IMR-90 (cell line): Measurements from ENCODE around the gene SLC16A5. TPM values are rescaled to one million over a fixed set of nuclear protein-coding genes. Genes with fewer than 3 reads are reported as not detected.

Experiments used
- ATAC-seq: fragments of 200-7000 bp; cut with Tn5 transposase; 2 replicates; pipeline ENCODE4 v1.9.1; 2020; ENCODE audit warnings: low read depth, mild to moderate bottlenecking, moderate library complexity
- BruUV-seq: library from RNA; stranded (reverse); fragments of 400-500 nt; replicated peaks from 2 replicates; lab custom pipeline; 2021; lab: Mats Ljungman, UMichigan
- CTCF ChIA-PET: fragments of 300-600 bp; formaldehyde crosslinking; extraction: SDS; loops from one replicate; lab custom pipeline; 2021; ENCODE audit warnings: antibody characterized with exemption; lab: Yijun Ruan, JAX
- POLR2A ChIA-PET: fragments of 300-600 bp; sonication (Branson Sonifier 250); formaldehyde crosslinking; loops from one replicate; lab custom pipeline; 2022; ENCODE audit warnings: antibody characterized with exemption; ENCODE audit not compliant: unreplicated experiment; lab: Charles Lee
- DNase-seq: peaks from one replicate; pipeline ENCODE4 v3.0.0; 2013
- H2AFZ ChIP-seq: replicated peaks from 2 replicates; pipeline ENCODE3; 2013; ENCODE audit warnings: low read length, mild to moderate bottlenecking; ENCODE audit not compliant: poor library complexity
- H2AK5ac ChIP-seq: 2 replicates; pipeline ENCODE4 v1.6.1; 2013; ENCODE audit warnings: low read depth, low read length, inconsistent platforms
- H2AK9ac ChIP-seq: replicated peaks from 2 replicates; pipeline ENCODE3; 2013; ENCODE audit warnings: mild to moderate bottlenecking, low read depth, low read length, moderate library complexity; ENCODE audit not compliant: poor library complexity
- H2BK120ac ChIP-seq: 2 replicates; pipeline ENCODE4 v1.6.1; 2013; ENCODE audit warnings: low read depth, low read length, inconsistent platforms
- H2BK15ac ChIP-seq: 3 replicates; pipeline ENCODE4 v1.6.1; 2013; ENCODE audit warnings: low read depth, low read length, inconsistent platforms
- H2BK20ac ChIP-seq: 2 replicates; pipeline ENCODE4 v1.6.1; 2013; ENCODE audit warnings: low read depth, mild to moderate bottlenecking, inconsistent platforms, low read length, moderate library complexity
- H2BK5ac ChIP-seq: 2 replicates; pipeline ENCODE4 v1.6.1; 2013; ENCODE audit warnings: mild to moderate bottlenecking, low read depth, low read length, inconsistent platforms; ENCODE audit not compliant: poor library complexity, severe bottlenecking
- H3K14ac ChIP-seq: replicated peaks from 2 replicates; pipeline ENCODE4 v1.6.1; 2013; ENCODE audit warnings: low read depth, low read length, inconsistent platforms
- H3K18ac ChIP-seq: 2 replicates; pipeline ENCODE4 v1.6.1; 2013; ENCODE audit warnings: low read depth, low read length, control low read depth
- H3K23ac ChIP-seq: 2 replicates; pipeline ENCODE4 v1.6.1; 2013; ENCODE audit warnings: low read depth, low read length, inconsistent platforms
- H3K27ac ChIP-seq: 2 replicates; pipeline ENCODE4 v1.5.1; 2013; ENCODE audit warnings: mild to moderate bottlenecking, control low read depth, low read length; ENCODE audit not compliant: insufficient read depth
- H3K27me3 ChIP-seq: 2 replicates; pipeline ENCODE4 v1.6.1; 2013; ENCODE audit warnings: low read length; ENCODE audit not compliant: control insufficient read depth, insufficient read depth
- H3K36me3 ChIP-seq: 2 replicates; pipeline ENCODE4 v1.6.1; 2013; ENCODE audit warnings: low read length, mixed read lengths; ENCODE audit not compliant: control insufficient read depth, insufficient read depth
- H3K4ac ChIP-seq: 2 replicates; pipeline ENCODE4 v1.6.1; 2013; ENCODE audit warnings: low read depth, low read length, inconsistent platforms
- H3K4me1 ChIP-seq: 2 replicates; pipeline ENCODE4 v1.6.1; 2013; ENCODE audit warnings: low read length, mixed read lengths; ENCODE audit not compliant: control insufficient read depth, insufficient read depth
- H3K4me2 ChIP-seq: 2 replicates; pipeline ENCODE4 v1.6.1; 2013; ENCODE audit warnings: low read depth, mild to moderate bottlenecking, control low read depth, low read length, moderate library complexity
- H3K4me3 ChIP-seq: 2 replicates; pipeline ENCODE4 v1.5.1; 2013; ENCODE audit warnings: low read depth, mild to moderate bottlenecking, control low read depth, low read length, moderate library complexity; ENCODE audit not compliant: insufficient read depth
- H3K56ac ChIP-seq: 2 replicates; pipeline ENCODE4 v1.6.1; 2013; ENCODE audit warnings: low read length, inconsistent platforms; ENCODE audit not compliant: insufficient read depth; ENCODE audit errors: extremely low read depth
- H3K79me1 ChIP-seq, 2 experiments: 2 replicates each; pipeline ENCODE4 v1.6.1; 2013; ENCODE audit warnings: low read length in 2 of 2, inconsistent platforms in 1 of 2, low read depth in 1 of 2
- H3K9ac ChIP-seq: 2 replicates; pipeline ENCODE4 v1.6.1; 2013; ENCODE audit warnings: low read depth, low read length, control low read depth
- H3K9me1 ChIP-seq: 2 replicates; pipeline ENCODE4 v1.6.1; 2013; ENCODE audit warnings: low read length, inconsistent platforms; ENCODE audit not compliant: insufficient read depth
- H3K9me3 ChIP-seq: 2 replicates; pipeline ENCODE4 v1.6.1; 2013; ENCODE audit warnings: low read length; ENCODE audit not compliant: control insufficient read depth, insufficient read depth
- H4K20me1 ChIP-seq: 2 replicates; pipeline ENCODE4 v1.6.1; 2013; ENCODE audit warnings: low read length, inconsistent platforms; ENCODE audit not compliant: insufficient read depth
- H4K5ac ChIP-seq: 2 replicates; pipeline ENCODE4 v1.6.1; 2013; ENCODE audit warnings: mild to moderate bottlenecking, low read depth, low read length, control low read depth
- H4K8ac ChIP-seq, 2 experiments: 2 replicates each; pipeline ENCODE4 v1.6.1; 2013; ENCODE audit warnings: low read depth in 2 of 2, low read length in 2 of 2, control low read depth in 1 of 2, inconsistent platforms in 1 of 2
- H4K91ac ChIP-seq: 2 replicates; pipeline ENCODE4 v1.6.1; 2013; ENCODE audit warnings: low read depth, low read length, inconsistent platforms; ENCODE audit not compliant: insufficient read depth
- BHLHE40 ChIP-seq: fragments of 150-350 bp; IDR thresholded peaks from 2 replicates; pipeline ENCODE4 v1.6.1; 2016; ENCODE audit warnings: mild to moderate bottlenecking, low read depth, low read length
- CEBPB ChIP-seq: IDR thresholded peaks from 2 replicates; pipeline ENCODE4 v1.6.1; 2012; ENCODE audit warnings: low read depth, low read length, improper control_type of control experiment
- ELK1 ChIP-seq: fragments of 150-350 bp; IDR thresholded peaks from 2 replicates; pipeline ENCODE4 v1.6.1; 2016; ENCODE audit warnings: low read depth, mild to moderate bottlenecking, low read length, moderate library complexity, borderline replicate concordance
- FOS ChIP-seq: fragments of 150-350 bp; IDR thresholded peaks from 2 replicates; pipeline ENCODE4 v1.6.1; 2016; ENCODE audit warnings: low read depth, low read length
- MAZ ChIP-seq: IDR thresholded peaks from 2 replicates; pipeline ENCODE4 v1.6.1; 2012; ENCODE audit warnings: low read depth, mild to moderate bottlenecking, low read length, improper control_type of control experiment, moderate library complexity, borderline replicate concordance
- MXI1 ChIP-seq: IDR thresholded peaks from 2 replicates; pipeline ENCODE4 v1.6.1; 2012; ENCODE audit warnings: low read depth, mild to moderate bottlenecking, low read length, moderate library complexity, borderline replicate concordance
- NFE2L2 ChIP-seq: fragments of 150-350 bp; IDR thresholded peaks from 2 replicates; pipeline ENCODE4 v1.6.1; 2016; ENCODE audit warnings: low read depth, mild to moderate bottlenecking, low read length
- POLR2A ChIP-seq: IDR thresholded peaks from 2 replicates; pipeline ENCODE4 v1.6.1; 2012; ENCODE audit warnings: mild to moderate bottlenecking, low read depth, low read length
- RCOR1 ChIP-seq: IDR thresholded peaks from 2 replicates; pipeline ENCODE4 v1.6.1; 2012; ENCODE audit warnings: mild to moderate bottlenecking, low read length, improper control_type of control experiment; ENCODE audit not compliant: insufficient replicate concordance
- USF2 ChIP-seq: fragments of 150-350 bp; IDR thresholded peaks from 2 replicates; pipeline ENCODE4 v1.6.1; 2017; ENCODE audit warnings: mild to moderate bottlenecking, antibody characterized with exemption, low read length, low read depth
- WGBS, 2 experiments: methylation state at CpG; one replicate each; pipeline versions ENCODE4 v1.1.5 to v1.1.7; 2013; ENCODE audit warnings: missing lambda C conversion rate in 2 of 2; ENCODE audit not compliant: insufficient read length in 1 of 2; ENCODE audit errors: extremely low coverage in 2 of 2; 5-methylcytosine and 5-hydroxymethylcytosine counted together
- dilution Hi-C: fragments of 300-500 bp; cut with HindIII; formaldehyde crosslinking; loops from one replicate; pipeline ENCODE4 v1.14.3; 2018; ENCODE audit warnings: low sequenced_read_pairs; ENCODE audit not compliant: unreplicated experiment
- in situ Hi-C: fragments of 300-500 bp; cut with MboI; formaldehyde crosslinking; loops from 3 replicates; pipeline ENCODE4 v1.14.3; 2019; ENCODE audit warnings: low sequenced_read_pairs, inconsistent platforms, mixed read lengths
- intact Hi-C: fragments of 100-400 bp; cut with micrococcal nuclease; formaldehyde crosslinking; loops from 2 replicates; pipeline ENCODE4 v1.10.0; 2022
- polyA plus RNA-seq, 3 experiments: library from polyadenylated mRNA; depleted of rRNA; stranded (reverse); fragments of >200 nt; gene quantifications; 2 replicates each; pipeline ENCODE4 v1.2.3, GENCODE V29; 2012; ENCODE audit warnings: low replicate concordance in 1 of 3
- total RNA-seq: library from RNA; depleted of rRNA; stranded (reverse); fragments of >200 nt; gene quantifications from 2 replicates; pipeline ENCODE4 v1.2.3, GENCODE V29; 2012

The SLC16A5 gene
- total and polyA plus RNA-seq, 2 of the 4 experiments (the other 2 are of a cell fraction): 1.8 to 7.1 TPM

- Histone ChIP-seq H3K4me2 (peak overlapping the region; percentile 51), H3K9me3 (no peaks in the 10 kb centered on the region), H2BK20ac (peak overlapping the region; percentile 34; the same call in 1 of the 2 replicates), H3K4ac (peak overlapping the region; percentile 99), H3K4me3 (peak overlapping the region; percentile 37), H2BK15ac (peak overlapping the region; percentile 74; the same call in 1 of the 3 replicates), H2AFZ (peak overlapping the region; percentile 99), H3K36me3 (no peaks in the 10 kb centered on the region), H3K18ac (peak overlapping the region; percentile 31; the same call in 1 of the 2 replicates), H2BK5ac (peak overlapping the region; percentile 40), H2AK5ac (peak overlapping the region; percentile 83), H4K5ac (peak overlapping the region; percentile 86), H3K14ac (peak overlapping the region; percentile 100), H3K9me1 (peaks cover 15% of the 10 kb centered on the region), H3K56ac (peak overlapping the region; percentile 72; the same call in 1 of the 2 replicates), H2BK120ac (peak overlapping the region; percentile 90), H3K9ac (peak overlapping the region; percentile 73), H4K20me1 (no peaks in the 10 kb centered on the region), H4K8ac (peak overlapping the region; percentile 94 to 100), H3K27ac (peak overlapping the region; percentile 64), H3K79me1 (peaks cover 0 to 24% of the 10 kb centered on the region in 2 experiments; a peak in 3 of 4 replicates), H2AK9ac (peak overlapping the region; percentile 99), H3K4me1 (peaks cover 18% of the 10 kb centered on the region), H4K91ac (peak overlapping the region; percentile 100), H3K27me3 (no peaks in the 10 kb centered on the region), H3K23ac (peak overlapping the region; percentile 97; the same call in 1 of the 2 replicates)
- dilution Hi-C loops: no loop called here
- DNase-seq (no peak), ATAC-seq (no peak)
- ChIA-PET CTCF (no interaction called here), POLR2A (no interaction called here)
- WGBS, 2 experiments: 93% methylated on average over 3 of the region's 12 CpGs; no CpG with 5 or more reads in 1 of the 2 experiments
- intact Hi-C loops: no loop called here
- TF ChIP-seq NFE2L2: no peak
- TF ChIP-seq CEBPB: no peak
- TF ChIP-seq POLR2A: no peak
- TF ChIP-seq MAZ: no peak
- TF ChIP-seq USF2: no peak
- TF ChIP-seq FOS: no peak
- TF ChIP-seq ELK1: no peak
- no peak for TF ChIP-seq RCOR1
- no peak for TF ChIP-seq MXI1
- no peak for TF ChIP-seq BHLHE40
- in situ Hi-C loops: no loop called here
- no TSS peak for BruUV-seq
Observed at GRCh38 chr17:75087182-75087557, 584 bp upstream of the SLC16A5 start.
